Fibroblast of villous mesenchyme (primary cell): ENCODE results near the gene KCNK18. TPM values are rescaled to one million over a fixed set of nuclear protein-coding genes. Genes with fewer than 3 reads are reported as not detected.
A peak's percentile ranks its signal among the peaks of the same experiment; 100 is the strongest.

Experiments
- DNase-seq: peaks from one replicate; pipeline ENCODE4 v3.0.0-alpha.2; 2010; ENCODE audit warnings: low read depth
- H3K4me3 ChIP-seq: 2 replicates; pipeline ENCODE4 v1.5.1; 2011; ENCODE audit warnings: low read depth, mild to moderate bottlenecking, low read length
- total RNA-seq: library from RNA; depleted of rRNA; stranded (reverse); fragments of >200 nt; gene quantifications from 2 replicates; pipeline ENCODE4 v1.2.3, GENCODE V29; 2012
- TF ChIP-seq, protein P1 (sequence below): IDR thresholded peaks from 2 replicates; pipeline ENCODE4 v1.5.1; 2012; ENCODE audit warnings: low read depth, mild to moderate bottlenecking, low read length; ENCODE audit not compliant: insufficient read depth

Gene KCNK18
- total RNA-seq, 1 donor, result not detected

DNA sequence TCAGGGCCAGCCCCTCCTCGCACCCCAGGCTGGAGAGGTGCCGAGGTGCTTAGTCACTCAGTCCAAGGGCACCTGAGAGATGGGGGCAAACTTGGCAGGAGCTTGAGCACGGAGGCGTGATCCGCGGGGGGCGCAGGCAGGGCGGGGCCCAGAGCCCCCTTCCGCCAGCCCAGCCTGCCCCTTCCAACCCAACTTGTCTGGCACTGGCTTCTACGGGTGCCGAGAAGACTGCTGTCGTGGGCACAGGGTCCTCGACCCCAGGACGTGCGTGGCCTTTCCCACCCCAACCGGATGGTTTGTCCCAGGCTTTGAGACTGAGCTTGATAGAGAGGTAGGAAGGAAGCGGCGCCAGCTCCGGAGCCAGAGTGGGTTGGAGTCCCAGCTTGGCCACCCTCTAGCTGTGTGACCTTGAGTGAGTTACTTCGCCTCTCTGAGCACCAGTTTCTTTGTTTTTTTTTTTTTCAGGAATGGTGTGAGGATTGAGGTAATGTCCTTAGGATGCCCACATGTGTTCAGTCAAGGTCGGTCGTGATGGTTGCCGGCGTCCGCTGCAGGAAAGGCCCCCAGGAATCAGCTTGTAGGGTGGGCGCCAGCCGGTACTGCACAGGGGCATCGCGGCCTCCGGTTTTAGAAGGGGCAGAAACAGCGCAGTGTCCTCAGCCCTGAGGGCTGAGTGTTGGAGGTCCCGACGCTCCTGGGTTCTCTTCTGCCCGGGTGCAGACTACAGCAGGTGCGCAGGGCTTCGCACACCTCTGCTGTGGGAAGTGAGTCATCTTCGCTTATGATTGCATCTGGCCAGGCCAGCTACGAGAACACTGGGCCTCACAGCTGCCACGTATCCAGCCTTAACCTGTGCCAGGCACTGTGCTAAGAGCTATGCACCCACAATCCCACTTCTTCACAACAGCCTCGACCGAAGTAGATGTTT, 30.6 kb upstream of the KCNK18 start:
- no peak for DNase-seq
- TF ChIP-seq, protein P1, sequence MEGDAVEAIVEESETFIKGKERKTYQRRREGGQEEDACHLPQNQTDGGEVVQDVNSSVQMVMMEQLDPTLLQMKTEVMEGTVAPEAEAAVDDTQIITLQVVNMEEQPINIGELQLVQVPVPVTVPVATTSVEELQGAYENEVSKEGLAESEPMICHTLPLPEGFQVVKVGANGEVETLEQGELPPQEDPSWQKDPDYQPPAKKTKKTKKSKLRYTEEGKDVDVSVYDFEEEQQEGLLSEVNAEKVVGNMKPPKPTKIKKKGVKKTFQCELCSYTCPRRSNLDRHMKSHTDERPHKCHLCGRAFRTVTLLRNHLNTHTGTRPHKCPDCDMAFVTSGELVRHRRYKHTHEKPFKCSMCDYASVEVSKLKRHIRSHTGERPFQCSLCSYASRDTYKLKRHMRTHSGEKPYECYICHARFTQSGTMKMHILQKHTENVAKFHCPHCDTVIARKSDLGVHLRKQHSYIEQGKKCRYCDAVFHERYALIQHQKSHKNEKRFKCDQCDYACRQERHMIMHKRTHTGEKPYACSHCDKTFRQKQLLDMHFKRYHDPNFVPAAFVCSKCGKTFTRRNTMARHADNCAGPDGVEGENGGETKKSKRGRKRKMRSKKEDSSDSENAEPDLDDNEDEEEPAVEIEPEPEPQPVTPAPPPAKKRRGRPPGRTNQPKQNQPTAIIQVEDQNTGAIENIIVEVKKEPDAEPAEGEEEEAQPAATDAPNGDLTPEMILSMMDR, result no peak
- H3K4me3 ChIP-seq, result no peak overlapping the region

DNA sequence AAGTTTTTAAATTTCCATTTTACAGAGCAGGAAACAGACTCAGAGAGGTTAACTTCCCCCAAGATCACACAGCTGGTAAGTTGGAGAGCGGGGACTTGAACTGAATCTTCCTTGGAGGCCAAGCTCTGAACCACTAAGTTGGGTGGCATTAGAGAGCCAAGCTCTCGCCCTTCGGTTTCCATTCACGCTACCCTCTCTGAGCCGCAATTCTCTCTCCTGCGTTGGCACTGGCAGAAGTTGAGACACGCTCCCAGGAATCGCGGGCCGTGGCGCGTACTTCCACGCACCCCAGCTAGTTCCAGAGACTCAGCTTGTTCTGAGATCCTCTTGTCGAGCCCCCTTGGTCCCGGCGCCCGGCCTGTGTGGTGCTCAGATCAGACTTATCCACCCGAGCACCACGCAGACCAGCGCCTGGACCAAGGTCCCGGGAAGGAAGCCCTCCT, 29.9 kb upstream of the KCNK18 start:
- no peak for DNase-seq
- TF ChIP-seq, protein P1, result no peak
- H3K4me3 ChIP-seq, result no peak overlapping the region

DNA sequence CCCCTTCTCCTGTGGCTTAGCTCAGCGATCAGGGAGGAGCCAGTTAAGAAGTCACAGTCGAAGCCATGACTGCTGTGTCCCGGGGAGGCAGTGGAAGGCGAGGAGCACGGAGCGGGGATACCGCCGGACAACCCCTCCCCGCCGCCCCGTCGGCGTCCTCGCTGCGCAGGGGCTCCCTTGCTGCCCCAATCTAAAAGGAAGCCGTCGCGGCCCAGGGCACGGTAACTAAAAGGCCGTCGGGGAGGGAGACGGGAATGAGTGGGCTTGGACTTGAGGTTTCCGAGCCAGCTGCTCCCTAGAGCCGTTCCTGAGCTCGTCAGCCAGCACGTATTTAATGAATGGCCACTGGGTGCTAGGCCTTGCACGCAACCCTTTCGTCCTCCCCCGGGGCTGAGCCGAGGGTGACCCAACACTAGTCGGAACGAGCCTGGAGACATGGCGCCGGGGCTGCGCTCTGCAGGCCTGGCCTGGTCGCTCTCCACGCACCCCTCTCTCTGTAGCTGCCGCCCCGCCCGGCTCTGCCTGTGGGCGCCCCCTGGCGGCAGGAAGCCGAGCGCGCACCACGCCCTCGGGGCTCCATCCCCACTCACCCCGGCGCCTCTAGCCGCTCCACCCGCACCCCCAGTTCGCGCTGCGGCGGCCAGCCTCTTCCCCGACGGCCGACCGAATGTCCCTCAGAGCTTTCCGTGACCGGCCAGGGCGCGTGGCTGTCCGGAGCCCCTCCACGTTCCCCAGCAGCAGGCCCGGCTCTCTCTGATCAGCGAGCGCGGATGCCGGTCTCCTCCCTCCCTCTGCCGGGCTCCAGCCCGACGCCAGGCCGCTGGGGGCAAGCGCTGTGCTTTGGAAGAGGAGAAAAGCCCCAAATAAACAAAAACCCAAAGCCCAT, 29.3 kb upstream of the KCNK18 start:
- TF ChIP-seq, protein P1, result peak; percentile 71
- peak; percentile 25 for DNase-seq
- no peak overlapping the region for H3K4me3 ChIP-seq

DNA sequence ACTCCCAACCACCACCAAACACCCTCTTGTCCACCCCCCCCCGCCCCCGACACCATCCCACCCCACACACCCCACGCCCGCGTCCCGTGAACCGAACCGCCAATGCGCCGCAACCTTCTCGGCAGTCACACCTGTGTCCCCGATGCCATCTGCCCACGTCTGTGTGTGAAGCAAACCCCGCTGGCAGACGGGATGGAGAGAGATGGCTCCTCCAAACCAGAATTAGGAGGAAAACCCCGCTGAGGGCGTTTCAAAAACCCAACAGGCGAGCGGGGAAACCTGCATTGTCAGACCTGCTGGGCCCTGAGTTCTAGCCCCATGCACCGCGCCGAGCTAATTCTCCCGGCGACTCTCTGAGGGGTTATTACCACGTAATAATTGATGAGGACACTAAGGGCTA, 28.6 kb upstream of the KCNK18 start:
- TF ChIP-seq, protein P1, result no peak
- no peak overlapping the region for H3K4me3 ChIP-seq
- no peak for DNase-seq

- H3K4me3 ChIP-seq, result no peak overlapping the region
- TF ChIP-seq, protein P1, result no peak
- no peak for DNase-seq
These were observed 27.8 kb upstream of the KCNK18 start for GRCh38 chr10:117169480-117169879.

GRCh38 chr10:117170244-117170643, 27.0 kb upstream of the KCNK18 start:
- no peak overlapping the region for H3K4me3 ChIP-seq
- TF ChIP-seq, protein P1, result no peak
- DNase-seq, result no peak
